Measurements from ENCODE around the gene RPL22L1. TPM values are rescaled to one million over a fixed set of nuclear protein-coding genes. Genes with fewer than 3 reads are reported as not detected.
A peak's percentile ranks its signal among the peaks of the same experiment; 100 is the strongest.
"Not testable (repeated sequence)": the region's sequence is repeated elsewhere in the genome, so short reads cannot be mapped to it uniquely, and the experiment has no call there.

RPL22L1 gene
- total RNA-seq, 1 donor = 218 TPM

GRCh38 chr3:170897978-170898377, 28.0 kb upstream of the RPL22L1 start:
- no peak for DNase-seq (ENCODE audit: low read depth)
- no peak overlapping the region for H3K4me3 ChIP-seq (ENCODE audit: low read depth, low read length)
- TF ChIP-seq, protein P1, sequence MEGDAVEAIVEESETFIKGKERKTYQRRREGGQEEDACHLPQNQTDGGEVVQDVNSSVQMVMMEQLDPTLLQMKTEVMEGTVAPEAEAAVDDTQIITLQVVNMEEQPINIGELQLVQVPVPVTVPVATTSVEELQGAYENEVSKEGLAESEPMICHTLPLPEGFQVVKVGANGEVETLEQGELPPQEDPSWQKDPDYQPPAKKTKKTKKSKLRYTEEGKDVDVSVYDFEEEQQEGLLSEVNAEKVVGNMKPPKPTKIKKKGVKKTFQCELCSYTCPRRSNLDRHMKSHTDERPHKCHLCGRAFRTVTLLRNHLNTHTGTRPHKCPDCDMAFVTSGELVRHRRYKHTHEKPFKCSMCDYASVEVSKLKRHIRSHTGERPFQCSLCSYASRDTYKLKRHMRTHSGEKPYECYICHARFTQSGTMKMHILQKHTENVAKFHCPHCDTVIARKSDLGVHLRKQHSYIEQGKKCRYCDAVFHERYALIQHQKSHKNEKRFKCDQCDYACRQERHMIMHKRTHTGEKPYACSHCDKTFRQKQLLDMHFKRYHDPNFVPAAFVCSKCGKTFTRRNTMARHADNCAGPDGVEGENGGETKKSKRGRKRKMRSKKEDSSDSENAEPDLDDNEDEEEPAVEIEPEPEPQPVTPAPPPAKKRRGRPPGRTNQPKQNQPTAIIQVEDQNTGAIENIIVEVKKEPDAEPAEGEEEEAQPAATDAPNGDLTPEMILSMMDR (IDR thresholded peaks at IDR 0.05; ENCODE audit: insufficient read depth, low read depth, low read length) = no peak

GRCh38 chr3:170897199-170897598, 27.2 kb upstream of the RPL22L1 start:
- H3K4me3 ChIP-seq (ENCODE audit: low read depth, low read length); DNase-seq (ENCODE audit: low read depth): not testable (repeated sequence)

DNA sequence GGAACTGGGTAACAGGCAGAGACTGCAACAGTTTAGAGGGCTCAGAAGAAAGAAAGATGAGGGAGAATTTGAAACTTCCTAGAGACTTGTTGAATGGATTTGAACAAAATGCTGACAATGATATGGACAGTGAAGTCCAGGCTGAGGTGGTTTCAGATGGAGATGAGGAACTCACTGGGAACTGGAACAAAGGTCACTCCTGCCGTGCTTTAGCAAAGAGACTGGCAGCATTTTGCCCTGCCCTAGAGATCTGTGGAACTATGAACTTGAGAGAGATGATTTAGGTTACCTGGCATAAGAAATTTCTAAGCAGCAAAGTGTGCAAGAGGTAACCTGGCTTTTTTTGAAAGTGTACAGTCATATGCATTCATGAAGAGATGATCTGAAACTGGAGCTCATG, 26.8 kb upstream of the RPL22L1 start:
- no peak for DNase-seq (ENCODE audit: low read depth)

DNA sequence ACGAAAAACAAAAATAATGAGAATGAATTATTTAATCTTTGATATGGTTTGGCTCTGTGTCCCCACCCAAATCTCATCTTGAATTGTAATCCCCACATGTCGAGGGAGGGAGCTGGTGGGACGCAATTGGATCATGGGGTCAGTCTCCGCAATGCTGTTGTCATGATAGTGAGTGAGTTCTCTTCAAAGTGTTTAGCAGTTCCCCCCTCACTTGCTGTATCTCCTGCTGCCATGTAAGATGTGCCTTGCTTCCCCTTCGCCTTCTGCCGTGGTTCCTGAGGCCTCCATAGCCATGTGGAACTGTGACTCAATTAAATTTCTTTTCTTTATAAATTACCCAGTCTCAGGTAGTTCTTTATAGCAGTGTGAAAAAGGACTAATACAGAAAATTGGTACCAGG, 26.3 kb upstream of the RPL22L1 start:
- H3K4me3 ChIP-seq (ENCODE audit: low read depth, low read length); DNase-seq (ENCODE audit: low read depth): not testable (repeated sequence)

More for the DNA sequence above, 26.8 kb upstream of the RPL22L1 start:
- TF ChIP-seq, protein P1 (IDR thresholded peaks at IDR 0.05; ENCODE audit: insufficient read depth, low read depth, low read length) = no peak
- H3K4me3 ChIP-seq (ENCODE audit: low read depth, low read length) = no peak overlapping the region

DNA sequence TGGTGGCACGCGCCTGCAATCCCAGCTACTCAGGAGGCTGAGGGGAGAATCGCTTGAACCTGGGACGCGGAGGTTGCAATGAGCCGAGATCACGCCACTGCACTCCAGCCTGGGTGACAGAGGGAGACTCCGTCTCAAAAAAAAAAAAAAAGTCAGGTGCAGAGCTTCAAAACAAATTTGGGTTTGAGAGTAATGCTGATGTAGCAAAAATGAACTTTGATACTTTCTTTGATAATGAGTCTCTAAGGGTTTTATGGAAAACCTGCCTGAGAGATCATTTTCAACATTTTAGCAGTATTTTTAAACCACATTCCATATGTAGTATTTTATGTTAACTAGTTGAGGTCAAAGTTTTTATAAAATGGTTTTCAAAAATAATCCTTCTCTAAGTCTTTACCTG, 23.9 kb upstream of the RPL22L1 start:
- no peak overlapping the region for H3K4me3 ChIP-seq (ENCODE audit: low read depth, low read length)
- no peak for DNase-seq (ENCODE audit: low read depth)
- TF ChIP-seq, protein P1 (IDR thresholded peaks at IDR 0.05; ENCODE audit: insufficient read depth, low read depth, low read length) = no peak

DNA sequence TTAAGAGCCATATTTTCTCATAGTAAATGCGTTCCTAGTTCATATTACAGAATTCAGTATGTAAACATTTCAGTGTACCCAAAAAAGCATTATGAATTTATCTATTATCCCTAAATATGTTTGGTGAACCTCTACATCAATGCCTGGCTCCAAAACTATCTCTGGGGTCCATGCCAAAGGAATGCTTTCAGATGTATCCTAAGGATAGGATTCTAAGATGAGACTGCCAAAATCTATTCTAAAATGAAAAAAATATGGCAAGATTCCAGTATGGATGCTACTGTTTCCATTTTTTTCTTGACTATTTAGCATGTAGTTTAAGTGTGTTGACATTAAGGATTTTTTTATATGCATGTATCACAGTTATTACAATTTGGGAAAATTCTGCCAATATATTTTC, 19.6 kb upstream of the RPL22L1 start:
- no peak overlapping the region for H3K4me3 ChIP-seq (ENCODE audit: low read depth, low read length)
- no peak for DNase-seq (ENCODE audit: low read depth)
- TF ChIP-seq, protein P1 (IDR thresholded peaks at IDR 0.05; ENCODE audit: insufficient read depth, low read depth, low read length) = no peak

GRCh38 chr3:170889132-170889531, 19.1 kb upstream of the RPL22L1 start:
- TF ChIP-seq, protein P1 (IDR thresholded peaks at IDR 0.05; ENCODE audit: insufficient read depth, low read depth, low read length) = no peak
- no peak for DNase-seq (ENCODE audit: low read depth)
- H3K4me3 ChIP-seq (ENCODE audit: low read depth, low read length) = no peak overlapping the region

DNA sequence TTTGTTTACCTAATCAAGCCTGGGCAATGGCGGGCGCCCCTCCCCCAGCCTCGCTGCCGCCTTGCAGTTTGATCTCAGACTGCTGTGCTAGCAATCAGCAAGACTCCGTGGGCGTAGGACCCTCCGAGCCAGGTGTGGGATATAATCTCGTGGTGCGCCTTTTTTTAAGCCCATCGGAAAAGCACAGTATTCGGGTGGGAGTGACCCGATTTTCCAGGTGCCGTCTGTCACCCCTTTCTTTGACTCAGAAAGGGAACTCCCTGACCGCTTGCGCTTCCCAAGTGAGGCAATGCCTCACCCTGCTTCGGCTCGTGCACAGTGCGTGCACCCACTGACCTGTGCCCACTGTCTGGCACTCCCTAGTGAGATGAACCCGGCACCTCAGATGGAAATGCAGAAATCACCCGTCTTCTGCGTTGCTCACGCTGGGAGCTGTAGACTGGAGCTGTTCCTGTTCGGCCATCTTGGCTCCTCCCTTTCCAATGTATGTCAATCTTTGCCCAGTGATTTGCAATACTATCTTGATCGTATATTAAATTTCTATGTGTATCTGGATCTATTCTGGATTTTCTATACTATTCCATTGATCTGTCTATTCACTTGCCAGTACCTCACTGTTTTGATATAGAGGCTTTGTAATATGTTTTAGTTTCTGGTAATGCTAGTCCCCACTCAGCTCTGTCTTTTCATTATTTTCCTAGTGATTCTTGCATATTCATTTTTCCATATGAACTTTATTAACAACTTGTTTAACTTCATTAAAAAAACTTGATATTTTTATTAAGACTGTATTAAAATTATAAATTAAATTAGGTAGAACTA, 14.3 kb upstream of the RPL22L1 start:
- not testable (repeated sequence) for DNase-seq (ENCODE audit: low read depth)
- peak overlapping the region; percentile 30 for H3K4me3 ChIP-seq (ENCODE audit: low read depth, low read length)

- DNase-seq (ENCODE audit: low read depth); H3K4me3 ChIP-seq (ENCODE audit: low read depth, low read length): not testable (repeated sequence)
Observed at GRCh38 chr3:170878688-170879087, 8.7 kb upstream of the RPL22L1 start.

DNA sequence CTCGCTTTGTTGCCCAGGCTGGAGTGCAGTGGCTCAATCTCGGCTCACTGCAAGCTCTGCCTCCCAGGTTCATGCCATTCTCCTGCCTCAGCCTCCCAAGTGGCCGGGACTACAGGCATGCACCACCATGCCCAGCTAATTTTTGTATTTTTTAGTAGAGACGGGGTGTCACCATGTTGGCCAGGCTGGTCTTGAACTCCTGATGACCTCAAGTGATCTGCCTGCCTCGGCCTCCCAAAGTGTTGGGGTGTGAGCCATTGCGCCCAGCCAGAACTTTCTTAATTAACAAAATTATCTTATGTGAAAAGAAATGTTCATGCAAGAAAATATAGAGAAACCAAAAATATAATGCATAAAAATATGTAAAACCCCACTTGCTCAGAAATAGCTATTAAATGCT, 7.3 kb upstream of the RPL22L1 start:
- not testable (repeated sequence) for H3K4me3 ChIP-seq (ENCODE audit: low read depth, low read length); DNase-seq (ENCODE audit: low read depth)

Measured in fibroblast of villous mesenchyme (primary cell).